HCT116 (cell line): ENCODE data around the gene UQCR11.

ENCODE experiments used
- CTCF ChIP-seq, 3 experiments: fragments of 200-600 bp in 1 of 3; sonication (generic) in 1 of 3; IDR thresholded peaks in 2 of 3; conservative IDR thresholded peaks in 1 of 3; 2 replicates each; pipeline ENCODE4 v1.5.1; 2012 to 2017; ENCODE audit warnings: low read depth in 2 of 3, low read length in 2 of 3, antibody characterized with exemption in 1 of 3, borderline replicate concordance in 1 of 3, control low read depth in 1 of 3, mild to moderate bottlenecking in 1 of 3, mixed read lengths in 1 of 3, mixed run types in 1 of 3, moderate library complexity in 1 of 3; ENCODE audit not compliant: insufficient read depth in 1 of 3
- EGR1 ChIP-seq: IDR thresholded peaks from 2 replicates; pipeline ENCODE4 v1.6.1; 2012; ENCODE audit warnings: low read depth
- EZH2 ChIP-seq: fragments of 200-600 bp; sonication (generic); IDR thresholded peaks from 2 replicates; pipeline ENCODE4 v1.6.1; 2017; ENCODE audit warnings: antibody characterized with exemption, mixed run types
- POLR2A ChIP-seq: IDR thresholded peaks from 2 replicates; pipeline ENCODE4 v1.7.0; 2011; ENCODE audit warnings: borderline replicate concordance; ENCODE audit not compliant: insufficient read depth, insufficient read length; ENCODE audit errors: extremely low read depth
- POLR2AphosphoS5 ChIP-seq: IDR thresholded peaks from 2 replicates; pipeline ENCODE4 v1.6.1; 2011; ENCODE audit warnings: mild to moderate bottlenecking, low read depth, low read length, moderate library complexity
- RAD21 ChIP-seq: IDR thresholded peaks from 2 replicates; pipeline ENCODE4 v1.6.1; 2012; ENCODE audit warnings: low read depth, mild to moderate bottlenecking
- SRF ChIP-seq: IDR thresholded peaks from 2 replicates; pipeline ENCODE4 v1.6.1; 2012; ENCODE audit warnings: low read depth
- TCF7L2 ChIP-seq: IDR thresholded peaks from 2 replicates; pipeline ENCODE4 v1.7.0; 2011; ENCODE audit warnings: borderline replicate concordance, inconsistent platforms; ENCODE audit not compliant: insufficient read depth, insufficient read length; ENCODE audit errors: extremely low read depth
- TF ChIP-seq, protein P1 (sequence below): IDR thresholded peaks from 2 replicates; pipeline ENCODE4 v1.6.1; 2012; ENCODE audit warnings: low read depth
- TF ChIP-seq, protein P2 (sequence below): IDR thresholded peaks from 2 replicates; pipeline ENCODE4 v1.6.1; 2012

- no peak for TF ChIP-seq CTCF (IDR thresholded peaks at IDR 0.05 in 2 of 3, conservative IDR thresholded peaks at IDR 0.05 in 1 of 3; ENCODE audit: borderline replicate concordance in 1 of 3, insufficient read depth in 1 of 3, low read depth in 2 of 3, low read length in 2 of 3)
- TF ChIP-seq RAD21, result no peak
- TF ChIP-seq TCF7L2, result no peak
- no peak for TF ChIP-seq SRF
- TF ChIP-seq EGR1, result no peak
- no peak for TF ChIP-seq POLR2AphosphoS5
- no peak for TF ChIP-seq EZH2
- TF ChIP-seq, protein P1, sequence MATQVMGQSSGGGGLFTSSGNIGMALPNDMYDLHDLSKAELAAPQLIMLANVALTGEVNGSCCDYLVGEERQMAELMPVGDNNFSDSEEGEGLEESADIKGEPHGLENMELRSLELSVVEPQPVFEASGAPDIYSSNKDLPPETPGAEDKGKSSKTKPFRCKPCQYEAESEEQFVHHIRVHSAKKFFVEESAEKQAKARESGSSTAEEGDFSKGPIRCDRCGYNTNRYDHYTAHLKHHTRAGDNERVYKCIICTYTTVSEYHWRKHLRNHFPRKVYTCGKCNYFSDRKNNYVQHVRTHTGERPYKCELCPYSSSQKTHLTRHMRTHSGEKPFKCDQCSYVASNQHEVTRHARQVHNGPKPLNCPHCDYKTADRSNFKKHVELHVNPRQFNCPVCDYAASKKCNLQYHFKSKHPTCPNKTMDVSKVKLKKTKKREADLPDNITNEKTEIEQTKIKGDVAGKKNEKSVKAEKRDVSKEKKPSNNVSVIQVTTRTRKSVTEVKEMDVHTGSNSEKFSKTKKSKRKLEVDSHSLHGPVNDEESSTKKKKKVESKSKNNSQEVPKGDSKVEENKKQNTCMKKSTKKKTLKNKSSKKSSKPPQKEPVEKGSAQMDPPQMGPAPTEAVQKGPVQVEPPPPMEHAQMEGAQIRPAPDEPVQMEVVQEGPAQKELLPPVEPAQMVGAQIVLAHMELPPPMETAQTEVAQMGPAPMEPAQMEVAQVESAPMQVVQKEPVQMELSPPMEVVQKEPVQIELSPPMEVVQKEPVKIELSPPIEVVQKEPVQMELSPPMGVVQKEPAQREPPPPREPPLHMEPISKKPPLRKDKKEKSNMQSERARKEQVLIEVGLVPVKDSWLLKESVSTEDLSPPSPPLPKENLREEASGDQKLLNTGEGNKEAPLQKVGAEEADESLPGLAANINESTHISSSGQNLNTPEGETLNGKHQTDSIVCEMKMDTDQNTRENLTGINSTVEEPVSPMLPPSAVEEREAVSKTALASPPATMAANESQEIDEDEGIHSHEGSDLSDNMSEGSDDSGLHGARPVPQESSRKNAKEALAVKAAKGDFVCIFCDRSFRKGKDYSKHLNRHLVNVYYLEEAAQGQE, result no peak
- TF ChIP-seq POLR2A, result no peak
- TF ChIP-seq, protein P2, sequence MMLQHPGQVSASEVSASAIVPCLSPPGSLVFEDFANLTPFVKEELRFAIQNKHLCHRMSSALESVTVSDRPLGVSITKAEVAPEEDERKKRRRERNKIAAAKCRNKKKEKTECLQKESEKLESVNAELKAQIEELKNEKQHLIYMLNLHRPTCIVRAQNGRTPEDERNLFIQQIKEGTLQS, result no peak
These were observed 34.4 kb downstream of the UQCR11 start for GRCh38 chr19:1570836-1571235.
